GM12878 (cell line): ENCODE data around the gene CLCN2. TPM values are rescaled to one million over a fixed set of nuclear protein-coding genes. Genes with fewer than 3 reads are reported as not detected.
A peak's percentile ranks its signal among the peaks of the same experiment; 100 is the strongest.

Experiments
- ATAC-seq: fragments of 200-7000 bp; cut with Tn5 transposase; 3 replicates; pipeline ENCODE4 v1.9.1; 2020; ENCODE audit warnings: mild to moderate bottlenecking, moderate library complexity
- BruUV-seq: library from RNA; stranded (reverse); fragments of 400-500 nt; replicated peaks from 2 replicates; lab custom pipeline; 2021; lab: Mats Ljungman, UMichigan
- CTCF ChIA-PET: fragments of 300-600 bp; sonication (Branson Sonifier 250); formaldehyde crosslinking; extraction: SDS; loops from one replicate; lab custom pipeline; 2021; ENCODE audit warnings: inconsistent platforms; lab: Yijun Ruan, JAX
- POLR2A ChIA-PET: fragments of 350-600 bp; formaldehyde crosslinking; extraction: SDS; loops from one replicate; lab custom pipeline; 2021; ENCODE audit warnings: inconsistent platforms; lab: Charles Lee
- RAD21 ChIA-PET: fragments of 300-600 bp; sonication (Branson Sonifier 250); formaldehyde crosslinking; loops from one replicate; lab custom pipeline; 2023; ENCODE audit warnings: antibody characterized with exemption; ENCODE audit not compliant: unreplicated experiment; lab: Charles Lee
- SMC1A ChIA-PET: fragments of 300-600 bp; sonication (Branson Sonifier 250); formaldehyde crosslinking; loops from one replicate; lab custom pipeline; 2023; ENCODE audit not compliant: unreplicated experiment, uncharacterized antibody; lab: Charles Lee
- DNase-seq: peaks from one replicate; pipeline ENCODE4 v3.0.0-alpha.2; 2011; ENCODE audit warnings: low read depth, low spot score
- FAIRE-seq: peaks from 3 replicates; lab custom pipeline; 2011; peaks lifted over from hg19 to GRCh38; lab: Jason Lieb, UNC
- H2AFZ ChIP-seq: 2 replicates; pipeline ENCODE4 v1.6.0; 2011; ENCODE audit warnings: low read depth, low read length, control low read depth; ENCODE audit not compliant: control insufficient read depth
- H3K27ac ChIP-seq: 2 replicates; pipeline ENCODE4 v1.5.1; 2011; ENCODE audit warnings: control low read depth; ENCODE audit not compliant: control insufficient read depth, insufficient read depth
- H3K27me3 ChIP-seq, 2 experiments: replicated peaks in 1 of 2; 2 replicates each; pipeline versions ENCODE4 v1.6.0 to v1.6.1; 2011; ENCODE audit warnings: low read length in 1 of 2; ENCODE audit not compliant: control insufficient read depth in 2 of 2, insufficient read depth in 2 of 2
- H3K36me3 ChIP-seq, 2 experiments: 2 replicates each; pipeline ENCODE4 v1.5.1; 2011; ENCODE audit warnings: low read length in 1 of 2; ENCODE audit not compliant: control insufficient read depth in 2 of 2, insufficient read depth in 2 of 2
- H3K4me1 ChIP-seq: 2 replicates; pipeline ENCODE4 v1.6.1; 2011; ENCODE audit warnings: mild to moderate bottlenecking, low read length, moderate library complexity, mixed read lengths; ENCODE audit not compliant: control insufficient read depth, insufficient read depth
- H3K4me2 ChIP-seq: 2 replicates; pipeline ENCODE4 v1.6.0; 2011; ENCODE audit warnings: control low read depth; ENCODE audit not compliant: control insufficient read depth, insufficient read depth
- H3K4me3 ChIP-seq: fragments of 200-600 bp; sonication (generic); 2 replicates; pipeline ENCODE4 v1.5.1; 2016
- H3K79me2 ChIP-seq: 2 replicates; pipeline ENCODE4 v1.6.0; 2011; ENCODE audit warnings: low read length; ENCODE audit not compliant: control insufficient read depth, insufficient read depth
- H3K9ac ChIP-seq: 2 replicates; pipeline ENCODE4 v1.8.0; 2011; ENCODE audit warnings: low read length, control low read depth, mixed read lengths; ENCODE audit not compliant: control insufficient read depth, insufficient read depth
- H3K9me3 ChIP-seq: replicated peaks from 3 replicates; pipeline ENCODE4 v1.5.1; 2011; ENCODE audit warnings: mild to moderate bottlenecking, low read length; ENCODE audit not compliant: control insufficient read depth, insufficient read depth
- H4K20me1 ChIP-seq: 2 replicates; pipeline ENCODE4 v1.6.0; 2011; ENCODE audit not compliant: control insufficient read depth, insufficient read depth
- BACH1 ChIP-seq: fragments of 450-650 bp; IDR thresholded peaks from 2 replicates; pipeline ENCODE4 v1.6.1; 2017; ENCODE audit warnings: mild to moderate bottlenecking, borderline replicate concordance
- CBFB ChIP-seq: IDR thresholded peaks from 2 replicates; pipeline ENCODE4 v1.6.1; 2016; ENCODE audit warnings: antibody characterized with exemption, low read depth
- CHD1 ChIP-seq: IDR thresholded peaks from 2 replicates; pipeline ENCODE4 v1.6.1; 2012; ENCODE audit warnings: low read depth, low read length, improper control_type of control experiment
- CREM ChIP-seq: IDR thresholded peaks from 2 replicates; pipeline ENCODE4 v1.6.1; 2014; ENCODE audit warnings: antibody characterized with exemption, low read depth
- EZH2 ChIP-seq: IDR thresholded peaks from 2 replicates; pipeline ENCODE4 v1.6.1; 2012; ENCODE audit warnings: low read depth, mild to moderate bottlenecking, control low read depth, inconsistent platforms, low read length, borderline replicate concordance; ENCODE audit not compliant: control insufficient read depth
- IKZF1 ChIP-seq: fragments of 450-650 bp; conservative IDR thresholded peaks from 2 replicates; pipeline ENCODE4 v1.6.1; 2017; ENCODE audit warnings: antibody characterized with exemption, mild to moderate bottlenecking
- JUNB ChIP-seq: IDR thresholded peaks from 2 replicates; pipeline ENCODE4 v1.6.1; 2016; ENCODE audit warnings: antibody characterized with exemption, mild to moderate bottlenecking
- KAT2A ChIP-seq: conservative IDR thresholded peaks from 2 replicates; pipeline ENCODE4 v1.6.1; 2011; ENCODE audit warnings: low read depth, low read length; ENCODE audit not compliant: control insufficient read depth
- NR2C2 ChIP-seq: IDR thresholded peaks from 2 replicates; pipeline ENCODE4 v1.6.1; 2011; ENCODE audit warnings: borderline replicate concordance, low read depth; ENCODE audit not compliant: control insufficient read depth, insufficient read length
- POLR2AphosphoS5 ChIP-seq: IDR thresholded peaks from 2 replicates; pipeline ENCODE4 v1.6.1; 2011; ENCODE audit warnings: mild to moderate bottlenecking, low read length, inconsistent platforms
- POU2F2 ChIP-seq: IDR thresholded peaks from 3 replicates; pipeline ENCODE4 v1.6.1; 2011; ENCODE audit warnings: low read depth, mild to moderate bottlenecking, low read length, borderline replicate concordance
- SIX5 ChIP-seq: IDR thresholded peaks from 2 replicates; pipeline ENCODE4 v1.6.1; 2011; ENCODE audit warnings: mild to moderate bottlenecking, low read depth, low read length, moderate library complexity; ENCODE audit not compliant: severe bottlenecking
- SMAD5 ChIP-seq: IDR thresholded peaks from 2 replicates; pipeline ENCODE4 v1.6.1; 2016; ENCODE audit warnings: antibody characterized with exemption, low read depth
- SMARCA5 ChIP-seq: fragments of 450-650 bp; IDR thresholded peaks from 2 replicates; pipeline ENCODE4 v1.6.1; 2017; ENCODE audit warnings: mild to moderate bottlenecking
- SP1 ChIP-seq: IDR thresholded peaks from one replicate; pipeline ENCODE4 v1.6.1; 2011; ENCODE audit warnings: low read depth, low read length
- SREBF2 ChIP-seq: IDR thresholded peaks from 2 replicates; pipeline ENCODE4 v1.6.1; 2012; ENCODE audit warnings: mild to moderate bottlenecking, low read length
- TAF1 ChIP-seq: IDR thresholded peaks from 2 replicates; pipeline ENCODE4 v1.6.1; 2011; ENCODE audit warnings: mild to moderate bottlenecking, low read depth, low read length, borderline replicate concordance
- TCF12 ChIP-seq: IDR thresholded peaks from 2 replicates; pipeline ENCODE4 v1.6.1; 2011; ENCODE audit warnings: low read depth, mild to moderate bottlenecking, low read length
- TCF3 ChIP-seq: IDR thresholded peaks from 2 replicates; pipeline ENCODE4 v1.6.1; 2012; ENCODE audit warnings: low read depth, mild to moderate bottlenecking, low read length, borderline replicate concordance; ENCODE audit not compliant: insufficient read depth
- WGBS: methylation state at CpG from one replicate; pipeline ENCODE4 v1.1.6; 2016; ENCODE audit warnings: low lambda C conversion rate; ENCODE audit not compliant: insufficient replicate concordance, insufficient coverage; ENCODE audit errors: missing lambda C conversion rate; 5-methylcytosine and 5-hydroxymethylcytosine counted together
- in situ Hi-C: fragments of 300-500 bp; cut with MboI; formaldehyde crosslinking; loops from 9 replicates; pipeline ENCODE4 v1.14.3; 2018; ENCODE audit warnings: mixed read lengths
- intact Hi-C: fragments of 100-400 bp; cut with micrococcal nuclease; formaldehyde crosslinking; loops from one replicate; pipeline ENCODE4 v1.14.2; 2022; ENCODE audit not compliant: unreplicated experiment
- polyA plus RNA-seq, 11 experiments: library from polyadenylated mRNA; depleted of rRNA in 4 of 11; unstranded in 6 of 11; stranded (reverse) in 5 of 11; fragments of >200 nt; fragmentation: Nextera tagmentation in 4 of 11; fragmentation: Illumina TruSeq in 1 of 11; extraction: Ambion mirVana in 4 of 11; extraction: Trizol in 1 of 11; gene quantifications; 1 replicate in 1 of 11; 2 replicates in 10 of 11; pipeline versions ENCODE4 v1.2.1 to v1.2.3, GENCODE V29; 2011 to 2016; ENCODE audit warnings: inconsistent platforms in 2 of 11, missing spikeins in 2 of 11, low read depth in 1 of 11
- total RNA-seq, 4 experiments: library from RNA; depleted of rRNA in 3 of 4; stranded (reverse); fragments of >200 nt in 3 of 4; fragmentation: Illumina TruSeq in 1 of 4; extraction: Trizol in 1 of 4; gene quantifications; 2 replicates each; pipeline versions ENCODE4 v1.2.1 to v1.2.3, GENCODE V29; 2013 to 2021
- TF ChIP-seq, protein P1 (sequence below): IDR thresholded peaks from 2 replicates; pipeline ENCODE4 v1.6.1; 2011; ENCODE audit warnings: mild to moderate bottlenecking, low read depth, low read length, moderate library complexity; ENCODE audit not compliant: insufficient replicate concordance
- TF ChIP-seq, protein P2 (sequence below): fragments of 450-650 bp; IDR thresholded peaks from 2 replicates; pipeline ENCODE4 v1.6.1; 2017; ENCODE audit warnings: low read depth, mild to moderate bottlenecking, moderate library complexity

Gene CLCN2
- total and polyA plus RNA-seq, 10 of the 15 experiments (the other 5 are each of a cell fraction or from before 2014, with no cell fraction given): 0.13 to 2.6 (median 0.85) TPM; not detected in 1

DNA sequence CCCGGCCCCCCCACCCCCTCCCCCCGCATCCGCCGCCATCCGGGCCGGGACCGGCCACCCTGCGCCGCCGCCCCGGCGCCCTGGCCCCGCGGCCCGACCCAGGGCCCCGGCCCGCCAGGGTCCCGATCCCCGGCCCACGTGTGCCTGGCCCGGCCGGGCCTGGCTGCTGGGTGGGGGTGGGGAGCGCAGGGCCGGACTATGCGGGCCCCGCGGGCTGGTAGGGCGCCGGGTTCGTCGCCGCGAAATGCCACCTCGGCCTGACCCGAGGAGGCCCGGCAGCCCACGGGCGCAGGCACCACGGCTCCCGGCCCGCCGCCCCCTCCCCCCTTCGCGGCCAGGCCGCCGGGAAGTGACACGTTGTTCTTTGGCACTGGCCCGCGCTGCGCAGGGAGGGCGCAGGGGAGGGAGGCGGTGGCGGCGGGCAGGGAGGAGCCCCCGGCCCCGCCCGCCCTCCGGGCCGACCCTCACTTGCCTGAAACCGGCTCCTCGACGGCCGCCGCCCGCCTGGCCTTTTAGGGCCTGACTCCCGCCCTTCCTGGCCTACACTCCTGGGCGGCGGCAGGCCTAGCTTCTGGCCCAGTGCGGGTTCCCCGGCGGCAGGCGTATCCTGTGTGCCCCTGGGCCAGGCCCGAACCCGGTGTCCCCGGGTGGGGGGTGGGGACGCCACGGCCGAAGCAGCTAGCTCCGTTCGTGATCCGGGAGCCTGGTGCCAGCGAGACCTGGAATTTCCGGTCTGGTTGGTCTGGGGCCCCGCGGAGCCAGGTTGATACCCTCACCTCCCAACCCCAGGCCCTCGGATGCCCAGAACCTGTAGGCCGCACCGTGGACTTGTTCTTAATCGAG is 46.5 kb downstream of the CLCN2 start:
- ATAC-seq (peak; percentile 56), FAIRE-seq (no peak), DNase-seq (no peak)
- SMC1A ChIA-PET: no interaction called here
- H3K4me1 ChIP-seq: 0 out of 2 replicates have a peak, but pooled peaks cover 3% of the 10 kb centered on the region
- POLR2A ChIA-PET: interaction anchor here (0.8 kb wide), 1 partner anchor 48 kb away, joined by 4 read pairs; no protein-coding TSS in a partner anchor
- no peaks in the 10 kb centered on the region for H3K9me3 ChIP-seq
- CTCF ChIA-PET: no interaction called here
- peak overlapping the region; percentile 100 for H3K4me3 ChIP-seq
- intact Hi-C loops (loop anchor here (2.0 to 5.0 kb wide), 2 partner anchors 16 to 47 kb away; partner anchors contain the start of genes CLCN2, POLR2H and PSMD2), in situ Hi-C loops (no loop called here)
- RAD21 ChIA-PET: no interaction called here
- peaks cover 52% of the 10 kb centered on the region for H3K79me2 ChIP-seq
- H3K27me3 ChIP-seq: no peaks in the 10 kb centered on the region
- peaks cover 12% of the 10 kb centered on the region for H4K20me1 ChIP-seq
- peak overlapping the region; percentile 99 for H3K9ac ChIP-seq
- BruUV-seq: no TSS peak
- H3K36me3 ChIP-seq: peaks cover 8 to 20% of the 10 kb centered on the region in 2 experiments
- H3K27ac ChIP-seq: peak overlapping the region; percentile 92
- peak overlapping the region; percentile 95; the same call in 1 of the 2 replicates for H3K4me2 ChIP-seq
- WGBS: under 1% methylated on average over 26 of the region's 89 CpGs
- H2AFZ ChIP-seq: no peak overlapping the region
- TF ChIP-seq KAT2A (no peak), SMAD5 (no peak), BACH1 (no peak), NR2C2 (no peak), SREBF2 (no peak), IKZF1 (peak; percentile 65; the same call in 1 of the 2 replicates), SIX5 (no peak), CHD1 (no peak), JUNB (no peak), CBFB (no peak), SP1 (no peak), TCF12 (0 out of 2 replicates have a peak, but pooled peaks have one; percentile 2), POU2F2 (no peak), TCF3 (no peak), TAF1 (peak; percentile 14; the same call in 1 of the 2 replicates), SMARCA5 (no peak), POLR2AphosphoS5 (peak; percentile 2; the same call in 1 of the 2 replicates), EZH2 (no peak), CREM (no peak)
- TF ChIP-seq, protein P1, sequence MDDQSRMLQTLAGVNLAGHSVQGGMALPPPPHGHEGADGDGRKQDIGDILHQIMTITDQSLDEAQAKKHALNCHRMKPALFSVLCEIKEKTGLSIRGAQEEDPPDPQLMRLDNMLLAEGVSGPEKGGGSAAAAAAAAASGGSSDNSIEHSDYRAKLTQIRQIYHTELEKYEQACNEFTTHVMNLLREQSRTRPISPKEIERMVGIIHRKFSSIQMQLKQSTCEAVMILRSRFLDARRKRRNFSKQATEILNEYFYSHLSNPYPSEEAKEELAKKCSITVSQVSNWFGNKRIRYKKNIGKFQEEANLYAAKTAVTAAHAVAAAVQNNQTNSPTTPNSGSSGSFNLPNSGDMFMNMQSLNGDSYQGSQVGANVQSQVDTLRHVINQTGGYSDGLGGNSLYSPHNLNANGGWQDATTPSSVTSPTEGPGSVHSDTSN: no peak
- TF ChIP-seq, protein P2, sequence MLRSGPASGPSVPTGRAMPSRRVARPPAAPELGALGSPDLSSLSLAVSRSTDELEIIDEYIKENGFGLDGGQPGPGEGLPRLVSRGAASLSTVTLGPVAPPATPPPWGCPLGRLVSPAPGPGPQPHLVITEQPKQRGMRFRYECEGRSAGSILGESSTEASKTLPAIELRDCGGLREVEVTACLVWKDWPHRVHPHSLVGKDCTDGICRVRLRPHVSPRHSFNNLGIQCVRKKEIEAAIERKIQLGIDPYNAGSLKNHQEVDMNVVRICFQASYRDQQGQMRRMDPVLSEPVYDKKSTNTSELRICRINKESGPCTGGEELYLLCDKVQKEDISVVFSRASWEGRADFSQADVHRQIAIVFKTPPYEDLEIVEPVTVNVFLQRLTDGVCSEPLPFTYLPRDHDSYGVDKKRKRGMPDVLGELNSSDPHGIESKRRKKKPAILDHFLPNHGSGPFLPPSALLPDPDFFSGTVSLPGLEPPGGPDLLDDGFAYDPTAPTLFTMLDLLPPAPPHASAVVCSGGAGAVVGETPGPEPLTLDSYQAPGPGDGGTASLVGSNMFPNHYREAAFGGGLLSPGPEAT: no peak
